Neural crest cell (in vitro differentiated cells): ENCODE data around the gene ARHGEF12. TPM values are rescaled to one million over a fixed set of nuclear protein-coding genes. Genes with fewer than 3 reads are reported as not detected.

Source experiments
- DNase-seq: peaks from one replicate; pipeline ENCODE4 v3.0.0; 2021; ENCODE audit warnings: low read depth, mixed read lengths, low spot score
- H3K27ac Mint-ChIP-seq: one replicate; pipeline ENCODE4 v1.8.0; 2021; ENCODE audit warnings: mild to moderate bottlenecking, mixed read lengths; ENCODE audit not compliant: unreplicated experiment
- H3K27me3 Mint-ChIP-seq: 2 replicates; pipeline ENCODE4 v1.8.0; 2021; ENCODE audit warnings: low read depth, mild to moderate bottlenecking, mixed read lengths
- H3K36me3 Mint-ChIP-seq: 2 replicates; pipeline ENCODE4 v1.8.0; 2021; ENCODE audit warnings: low read depth, mild to moderate bottlenecking, mixed read lengths
- H3K4me1 Mint-ChIP-seq: 2 replicates; pipeline ENCODE4 v1.8.0; 2021; ENCODE audit warnings: mixed read lengths
- H3K4me3 Mint-ChIP-seq: one replicate; pipeline ENCODE4 v1.8.0; 2021; ENCODE audit warnings: mild to moderate bottlenecking, mixed read lengths
- H3K9me3 Mint-ChIP-seq: 2 replicates; pipeline ENCODE4 v1.8.0; 2021; ENCODE audit warnings: mixed read lengths
- CTCF ChIP-seq: fragments of 200-600 bp; sonication (generic); conservative IDR thresholded peaks from 2 replicates; pipeline ENCODE4 v1.5.0; 2021; ENCODE audit warnings: antibody characterized with exemption, mild to moderate bottlenecking
- total RNA-seq: library from RNA; stranded (reverse); gene quantifications from 2 replicates; pipeline ENCODE4 v1.2.1, GENCODE V29; 2021

Gene ARHGEF12
- total RNA-seq, 1 donor from 2014 or later, result 66.2 TPM

GRCh38 chr11:120338107-120338933 is 2.1 kb downstream of the ARHGEF12 start:
- Mint-ChIP-seq H3K27me3 (no peaks in the 10 kb centered on the region), H3K4me1 (peaks cover 44% of the 10 kb centered on the region), H3K4me3 (peak overlapping the region; percentile 97), H3K36me3 (no peaks in the 10 kb centered on the region), H3K27ac (no peak overlapping the region), H3K9me3 (no peaks in the 10 kb centered on the region)
- no peak for DNase-seq
- no peak for TF ChIP-seq CTCF

DNA sequence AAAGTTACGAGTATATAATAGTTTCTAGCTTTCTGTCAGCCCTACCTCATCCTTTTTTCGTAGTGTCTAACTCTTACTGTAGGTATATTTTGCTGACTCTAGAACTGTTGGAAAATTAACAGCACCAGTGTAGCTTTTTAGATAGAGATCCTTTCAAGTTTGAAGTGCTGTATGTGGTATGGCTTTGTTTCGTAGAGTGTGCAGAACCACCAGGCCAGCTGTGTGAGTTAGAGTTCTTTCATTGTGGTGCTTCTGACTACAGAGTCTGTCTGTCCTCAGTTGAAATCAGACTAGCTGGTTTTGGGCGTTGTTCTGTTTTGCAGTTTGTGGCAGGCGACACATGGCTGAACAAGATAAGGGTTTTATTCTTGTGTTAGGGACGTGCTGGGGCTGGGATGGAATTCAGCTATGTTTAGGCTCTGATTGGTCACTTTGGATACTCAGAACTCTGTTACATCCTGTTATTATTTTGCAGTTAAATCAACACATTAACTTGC is 3.2 kb downstream of the ARHGEF12 start:
- no peak for TF ChIP-seq CTCF
- Mint-ChIP-seq H3K36me3 (no peaks in the 10 kb centered on the region), H3K4me1 (peaks cover 47% of the 10 kb centered on the region), H3K9me3 (no peaks in the 10 kb centered on the region), H3K27me3 (no peaks in the 10 kb centered on the region), H3K4me3 (peak overlapping the region; percentile 86), H3K27ac (peak overlapping the region; percentile 12)
- DNase-seq, result no peak

DNA sequence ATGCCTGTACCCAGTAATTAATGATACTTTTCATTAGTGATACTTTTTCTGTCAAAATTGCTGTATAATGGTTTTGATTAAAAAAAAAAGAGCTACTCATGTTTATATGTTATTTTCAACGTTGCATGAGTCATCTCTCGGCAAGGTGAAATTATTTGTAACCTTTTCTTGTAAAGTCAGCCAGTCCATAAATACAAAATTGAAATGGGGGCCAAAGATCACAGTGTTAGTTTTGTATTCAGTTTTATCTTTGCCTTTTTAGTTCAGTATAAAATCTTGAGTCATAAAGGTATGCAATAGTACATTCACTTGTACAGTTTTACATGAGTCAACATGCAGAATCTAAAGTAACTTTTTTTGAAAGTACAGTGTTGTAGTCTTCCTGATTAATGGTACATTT is 4.3 kb downstream of the ARHGEF12 start:
- TF ChIP-seq CTCF, result no peak
- Mint-ChIP-seq H3K4me1 (peaks cover 50% of the 10 kb centered on the region), H3K9me3 (no peaks in the 10 kb centered on the region), H3K27me3 (no peaks in the 10 kb centered on the region), H3K4me3 (no peak overlapping the region), H3K36me3 (no peaks in the 10 kb centered on the region), H3K27ac (no peak overlapping the region)
- DNase-seq, result no peak

- H3K36me3 Mint-ChIP-seq, result no peaks in the 10 kb centered on the region
- TF ChIP-seq CTCF, result no peak
- H3K9me3 Mint-ChIP-seq, result no peaks in the 10 kb centered on the region
- H3K27me3 Mint-ChIP-seq, result no peaks in the 10 kb centered on the region
- H3K4me3 Mint-ChIP-seq, result no peak overlapping the region
- H3K27ac Mint-ChIP-seq, result no peak overlapping the region
- no peak for DNase-seq
- peaks cover 51% of the 10 kb centered on the region for H3K4me1 Mint-ChIP-seq
Observed at GRCh38 chr11:120342226-120342625, 6.0 kb downstream of the ARHGEF12 start.

DNA sequence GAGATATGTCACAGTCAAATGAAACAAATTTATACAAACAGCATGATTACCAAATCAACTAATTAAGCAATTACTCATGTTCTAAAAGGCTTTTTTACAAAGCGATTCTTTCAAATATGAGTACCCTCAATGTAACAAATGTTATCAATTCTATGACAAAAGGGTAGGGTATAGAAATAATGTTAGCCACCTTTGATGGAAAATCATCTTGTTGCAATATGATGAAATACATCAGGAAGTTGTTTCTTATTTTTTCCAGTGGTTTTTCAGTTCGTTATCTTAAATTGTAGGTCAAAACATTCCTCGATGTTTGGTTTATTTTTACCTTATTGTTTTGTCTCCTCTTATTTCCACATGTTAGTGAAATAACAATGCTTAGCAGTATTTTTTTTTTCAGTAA is 6.5 kb downstream of the ARHGEF12 start:
- H3K4me1 Mint-ChIP-seq, result peaks cover 52% of the 10 kb centered on the region
- no peaks in the 10 kb centered on the region for H3K36me3 Mint-ChIP-seq
- no peak for TF ChIP-seq CTCF
- H3K9me3 Mint-ChIP-seq, result no peaks in the 10 kb centered on the region
- DNase-seq, result no peak
- no peaks in the 10 kb centered on the region for H3K27me3 Mint-ChIP-seq
- H3K4me3 Mint-ChIP-seq, result no peak overlapping the region
- no peak overlapping the region for H3K27ac Mint-ChIP-seq
